ENCODE measurements around the gene MRPS33. TPM values are rescaled to one million over a fixed set of nuclear protein-coding genes. Genes with fewer than 3 reads are reported as not detected.
A peak's percentile ranks its signal among the peaks of the same experiment; 100 is the strongest.
"Not testable (repeated sequence)": the region's sequence is repeated elsewhere in the genome, so short reads cannot be mapped to it uniquely, and the experiment has no call there.

Gene MRPS33
- polyA plus RNA-seq, 1 donor: 74.3 TPM

DNA sequence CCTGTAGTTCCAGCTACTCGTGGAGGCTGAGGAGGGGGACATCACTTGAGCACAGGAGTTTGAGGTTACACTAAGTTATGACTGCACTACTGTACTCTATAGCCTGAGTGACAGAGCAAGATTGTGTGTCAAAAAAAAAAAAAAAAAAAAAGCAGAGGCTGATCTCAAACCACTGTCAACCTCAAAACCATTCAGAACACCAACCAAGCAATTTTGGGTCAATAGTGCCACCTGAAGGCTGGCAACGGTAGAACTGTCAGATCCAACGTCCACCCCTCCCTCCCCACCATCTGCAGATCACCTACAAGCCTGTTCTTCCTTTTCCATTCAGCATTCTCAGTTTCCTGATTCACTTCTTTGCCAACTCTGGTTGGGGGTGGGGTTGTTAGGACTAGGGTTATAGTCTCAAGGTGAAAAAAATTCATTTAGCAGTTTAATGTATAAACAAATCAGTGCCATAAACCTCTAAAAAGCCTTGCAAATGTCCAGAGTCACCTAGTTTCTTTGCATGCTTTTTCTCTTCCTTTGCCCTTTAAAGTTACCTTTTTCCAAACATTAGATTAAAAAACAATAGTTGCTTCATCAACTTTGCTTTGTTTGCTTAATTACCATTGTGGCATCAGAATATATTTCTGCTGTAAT is 2.6 kb downstream of the MRPS33 start:
- peak; percentile 14 for DNase-seq (ENCODE audit: low read depth)

- DNase-seq (ENCODE audit: low read depth): no peak
Observed at GRCh38 chr7:141011443-141011842, 3.3 kb downstream of the MRPS33 start.

DNA sequence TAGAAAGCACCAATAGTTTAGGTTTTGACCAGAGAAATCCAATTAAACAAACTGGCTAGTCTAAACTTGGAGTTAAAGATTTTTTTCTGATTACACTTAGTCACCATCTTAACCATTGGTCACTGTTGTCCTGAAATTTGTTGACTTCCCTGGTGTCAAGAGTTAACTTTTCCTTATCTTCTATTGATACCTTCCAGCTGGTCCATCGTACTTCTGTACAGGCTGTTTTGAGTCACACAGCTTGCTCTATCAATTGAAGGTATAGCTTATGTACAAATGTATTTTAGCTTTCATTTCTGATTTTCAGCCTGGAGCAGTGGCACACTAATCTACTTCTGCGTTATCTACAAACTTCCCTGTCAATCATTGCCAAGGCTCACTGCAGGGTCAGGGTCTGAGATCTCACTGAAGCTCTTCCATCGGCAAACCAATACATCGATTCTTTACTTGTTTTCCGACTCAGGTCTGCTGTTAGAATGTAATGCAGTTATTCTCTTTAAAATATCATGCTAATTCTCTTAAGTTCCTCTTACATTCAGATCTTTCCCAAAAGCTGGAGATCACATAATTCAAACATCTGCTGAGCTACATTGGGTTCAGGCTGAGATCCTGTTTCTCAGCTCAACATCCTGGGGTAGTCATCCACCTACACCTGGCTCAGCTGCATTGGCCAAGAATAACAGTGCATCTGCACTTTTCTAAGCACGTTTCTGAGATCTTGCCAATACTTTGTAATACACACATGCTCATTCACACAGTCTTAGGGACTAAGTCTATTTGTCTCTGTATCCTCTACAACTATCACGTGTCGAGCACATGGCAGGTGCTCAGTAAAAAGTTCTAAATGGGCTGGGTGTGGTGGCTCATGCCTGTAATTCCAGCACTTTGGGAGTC is 11.3 kb downstream of the MRPS33 start:
- DNase-seq (ENCODE audit: low read depth): no peak

- no peak for DNase-seq (ENCODE audit: low read depth)
Observed at GRCh38 chr7:141001546-141001945, 13.2 kb downstream of the MRPS33 start.

- DNase-seq (ENCODE audit: low read depth): no peak
Observed at GRCh38 chr7:141001122-141001521, 13.6 kb downstream of the MRPS33 start.

GRCh38 chr7:140998715-140999114 is 16.0 kb downstream of the MRPS33 start:
- no peak for DNase-seq (ENCODE audit: low read depth)

DNA sequence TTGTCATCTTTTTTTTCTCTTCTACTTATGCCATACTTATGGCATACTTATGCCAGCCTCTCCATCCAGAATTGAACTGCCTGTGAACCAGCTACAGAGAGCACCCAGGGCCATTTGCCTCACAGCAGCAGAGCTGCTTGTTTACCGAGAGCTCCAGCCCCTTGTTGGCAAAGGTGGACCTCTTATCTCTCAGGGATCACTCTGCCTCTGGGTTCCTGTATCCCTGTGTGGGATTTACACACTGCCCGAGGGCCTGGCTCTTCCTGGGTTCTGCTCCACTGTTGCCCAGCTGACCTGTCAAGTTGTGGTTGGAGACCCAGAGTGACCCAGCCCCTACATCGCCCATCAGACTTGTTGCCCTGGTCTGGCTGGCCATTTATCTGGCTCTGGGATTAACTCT is 22.3 kb downstream of the MRPS33 start:
- no peak for DNase-seq (ENCODE audit: low read depth)

DNA sequence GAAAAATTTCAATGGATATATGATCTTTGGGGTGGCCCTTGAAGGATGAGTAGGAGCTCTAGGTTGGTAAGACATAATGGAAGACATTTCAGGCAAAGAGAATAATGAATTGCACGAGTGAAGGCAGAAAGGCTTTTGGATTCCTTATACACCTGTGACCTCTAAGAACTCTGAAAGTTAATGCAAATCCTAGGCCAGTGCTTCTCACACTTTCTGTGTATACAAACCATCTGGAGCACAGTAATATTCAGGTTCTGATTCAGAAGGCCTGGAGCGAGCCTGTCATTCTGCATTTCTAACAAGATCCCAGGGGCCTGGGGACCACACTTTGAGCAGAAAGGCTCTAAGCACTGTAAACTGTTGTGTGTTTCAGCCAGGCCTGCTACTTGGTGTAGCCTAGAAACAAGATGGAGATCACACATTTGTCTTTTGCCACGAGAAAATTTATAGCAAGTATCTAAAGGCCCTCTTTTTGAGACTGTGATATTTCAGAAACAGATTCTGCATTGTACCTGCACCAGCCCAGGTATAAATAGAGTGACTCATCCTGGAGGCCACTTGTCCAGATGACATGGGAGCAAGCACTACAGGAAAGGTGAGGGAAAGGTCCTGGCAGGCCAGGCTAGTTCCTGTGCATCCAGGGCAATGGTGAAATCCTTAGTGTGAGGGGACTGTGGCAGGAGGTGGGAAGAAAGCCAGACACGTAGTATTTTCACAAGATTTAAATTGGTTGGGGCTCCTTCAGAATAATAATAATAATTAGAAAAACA is 24.4 kb downstream of the MRPS33 start:
- no peak for DNase-seq (ENCODE audit: low read depth)

- DNase-seq (ENCODE audit: low read depth): no peak
Observed at GRCh38 chr7:140989068-140989467, 25.7 kb downstream of the MRPS33 start.

DNA sequence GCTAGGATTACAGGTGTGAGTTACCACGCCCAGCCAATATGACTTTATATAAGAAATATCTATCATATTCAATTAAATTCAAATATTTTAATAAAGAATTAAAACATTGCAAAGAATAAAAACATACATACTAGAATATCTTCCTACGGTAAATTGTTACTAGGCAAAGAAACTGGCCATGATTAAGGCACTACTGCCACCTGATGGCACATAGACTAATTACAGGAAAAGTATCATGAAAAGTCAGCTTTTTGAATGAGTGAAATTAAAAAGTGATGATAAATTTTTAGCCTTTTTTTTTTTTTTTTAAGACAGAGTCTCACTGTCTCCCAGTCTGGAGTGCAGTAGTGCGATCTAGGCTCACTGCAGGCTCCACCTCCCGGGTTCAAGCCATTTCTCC is 30.9 kb downstream of the MRPS33 start:
- no peak for DNase-seq (ENCODE audit: low read depth)

GRCh38 chr7:140982508-140982907 is 32.2 kb downstream of the MRPS33 start:
- DNase-seq (ENCODE audit: low read depth): no peak

DNA sequence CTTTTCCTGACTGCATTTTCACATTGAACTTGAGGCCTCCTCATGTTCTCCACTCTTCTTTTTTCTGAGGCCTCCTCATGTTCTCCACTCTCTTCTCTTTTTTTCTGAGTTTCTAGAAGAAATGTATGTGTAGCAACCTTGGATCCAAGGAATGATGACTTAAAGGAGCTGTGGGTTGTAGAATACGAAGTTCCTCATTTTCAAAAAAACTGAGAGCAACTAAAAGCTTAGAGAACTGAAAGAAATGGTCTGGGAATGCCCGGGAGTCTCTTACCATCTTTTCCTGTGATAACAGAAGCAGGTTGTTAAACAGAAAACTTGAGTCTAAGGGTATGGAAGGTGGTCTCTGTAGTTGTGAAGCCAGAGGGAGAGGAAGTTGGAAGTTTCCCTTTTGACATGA is 32.8 kb downstream of the MRPS33 start:
- DNase-seq (ENCODE audit: low read depth): no peak

- DNase-seq (ENCODE audit: low read depth): no peak
Observed at GRCh38 chr7:140977741-140978140, 37.0 kb downstream of the MRPS33 start.

DNA sequence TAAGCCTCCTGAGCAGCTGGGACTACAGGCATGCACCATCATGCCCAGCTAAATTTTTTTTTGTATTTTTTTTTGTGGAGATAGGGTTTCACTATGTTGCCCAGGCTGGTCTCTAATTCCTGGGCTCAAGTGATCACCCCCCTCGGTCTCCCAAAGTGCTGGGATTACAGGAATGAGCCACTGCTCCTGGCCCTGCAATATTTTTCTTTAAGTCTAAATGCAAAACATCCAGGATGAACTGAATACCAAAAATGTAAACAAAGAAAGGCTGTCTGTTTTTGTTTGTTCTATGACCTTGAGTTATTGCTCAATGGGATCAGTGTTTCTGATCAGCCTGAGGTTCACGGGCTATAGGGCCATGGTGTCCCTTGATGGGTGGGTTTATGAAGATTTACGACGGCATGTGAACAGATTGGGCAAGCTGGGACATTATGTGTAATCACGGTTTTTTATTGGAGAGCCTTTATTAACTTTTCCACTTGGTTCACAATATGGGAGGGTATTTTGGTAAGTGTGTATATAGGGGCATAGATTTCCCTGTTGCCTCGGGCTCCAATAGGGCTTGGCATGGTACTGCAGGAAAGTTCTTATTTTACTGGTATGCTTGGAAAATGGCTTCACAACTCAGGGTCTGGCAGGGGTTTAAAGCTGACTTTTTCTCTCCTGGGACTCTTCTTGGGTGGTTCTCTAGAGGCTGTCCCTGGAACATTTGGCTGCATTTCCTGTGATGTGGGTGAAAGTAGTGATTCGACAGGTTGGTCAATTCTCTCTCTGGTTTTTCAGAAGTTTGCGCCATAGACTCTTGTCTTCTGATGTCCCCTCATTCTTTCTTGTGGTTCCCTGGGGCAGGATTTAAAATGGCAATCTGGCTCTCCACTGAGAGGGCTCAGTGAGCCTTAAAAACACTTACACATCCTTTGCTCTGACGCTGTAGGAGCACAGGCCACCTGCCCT is 41.6 kb downstream of the MRPS33 start:
- DNase-seq (ENCODE audit: low read depth): no peak

GRCh38 chr7:140972344-140972743 is 42.4 kb downstream of the MRPS33 start:
- no peak for DNase-seq (ENCODE audit: low read depth)

GRCh38 chr7:140967438-140967837 is 47.3 kb downstream of the MRPS33 start:
- no peak for DNase-seq (ENCODE audit: low read depth)

GRCh38 chr7:140966561-140967233 is 48.1 kb downstream of the MRPS33 start:
- DNase-seq (ENCODE audit: low read depth): no peak

DNA sequence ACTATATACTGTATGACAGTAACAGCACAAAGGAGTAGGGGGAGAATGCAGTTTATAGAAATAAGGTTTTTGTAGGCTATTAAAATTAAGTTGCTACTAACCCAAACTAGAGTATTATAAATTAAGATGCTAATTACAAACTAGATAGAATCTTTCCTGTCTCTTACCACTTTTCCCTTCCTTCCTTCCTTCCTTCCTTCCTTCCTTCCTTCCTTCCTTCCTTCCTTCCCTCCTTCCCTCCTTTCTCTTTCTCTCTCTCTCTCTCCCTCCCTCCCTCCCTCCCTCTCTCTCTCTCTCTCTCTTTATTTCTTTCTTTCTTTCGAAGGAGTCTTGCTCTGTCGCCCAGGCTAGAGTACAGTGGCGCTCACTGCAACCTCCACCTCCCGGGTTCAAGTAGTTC is 53.6 kb downstream of the MRPS33 start:
- no peak for DNase-seq (ENCODE audit: low read depth)

- not testable (repeated sequence) for DNase-seq (ENCODE audit: low read depth)
Observed at GRCh38 chr7:140956997-140957396, 57.8 kb downstream of the MRPS33 start.
